Prostate gland (tissue), 2 donors: ENCODE results near the gene LYVE1.

Experiments used
- CTCF ChIP-seq, 4 experiments: fragments of 200-600 bp in 2 of 4; fragments of 450-650 bp in 2 of 4; sonication (generic) in 2 of 4; IDR thresholded peaks; 1 replicate in 3 of 4; 2 replicates in 1 of 4; pipeline ENCODE4 v1.5.1; 2016 to 2019; ENCODE audit warnings: antibody characterized with exemption in 4 of 4, mild to moderate bottlenecking in 2 of 4, moderate library complexity in 2 of 4
- POLR2AphosphoS5 ChIP-seq: sonication (generic); formaldehyde crosslinking; IDR thresholded peaks from one replicate; pipeline ENCODE4 v1.6.1; 2017; ENCODE audit warnings: antibody characterized with exemption

- TF ChIP-seq CTCF (IDR thresholded peaks at IDR 0.05) (no peak), POLR2AphosphoS5 (no peak)
These were observed 40.3 kb downstream of the LYVE1 start for GRCh38 chr11:10528121-10528520.
